SU-DHL-6 (cell line): ENCODE measurements around the gene ERC1.

Experiments
- EZH2phosphoT487 ChIP-seq: fragments of 200-600 bp; sonication (generic), shearing (Covaris generic); conservative IDR thresholded peaks from 2 replicates; pipeline ENCODE4 v1.6.1; 2018; ENCODE audit warnings: mild to moderate bottlenecking, antibody characterized with exemption, low read length, moderate library complexity, mixed read lengths
- TF ChIP-seq, protein P1 (sequence below): fragments of 200-600 bp; sonication (generic); IDR thresholded peaks from one replicate; pipeline ENCODE4 v1.5.1; 2017; ENCODE audit warnings: antibody characterized with exemption, mild to moderate bottlenecking, low read length, moderate library complexity; ENCODE audit not compliant: insufficient read depth, poor library complexity, severe bottlenecking

GRCh38 chr12:1491983-1492697 is 501.1 kb downstream of the ERC1 start:
- TF ChIP-seq, protein P1, sequence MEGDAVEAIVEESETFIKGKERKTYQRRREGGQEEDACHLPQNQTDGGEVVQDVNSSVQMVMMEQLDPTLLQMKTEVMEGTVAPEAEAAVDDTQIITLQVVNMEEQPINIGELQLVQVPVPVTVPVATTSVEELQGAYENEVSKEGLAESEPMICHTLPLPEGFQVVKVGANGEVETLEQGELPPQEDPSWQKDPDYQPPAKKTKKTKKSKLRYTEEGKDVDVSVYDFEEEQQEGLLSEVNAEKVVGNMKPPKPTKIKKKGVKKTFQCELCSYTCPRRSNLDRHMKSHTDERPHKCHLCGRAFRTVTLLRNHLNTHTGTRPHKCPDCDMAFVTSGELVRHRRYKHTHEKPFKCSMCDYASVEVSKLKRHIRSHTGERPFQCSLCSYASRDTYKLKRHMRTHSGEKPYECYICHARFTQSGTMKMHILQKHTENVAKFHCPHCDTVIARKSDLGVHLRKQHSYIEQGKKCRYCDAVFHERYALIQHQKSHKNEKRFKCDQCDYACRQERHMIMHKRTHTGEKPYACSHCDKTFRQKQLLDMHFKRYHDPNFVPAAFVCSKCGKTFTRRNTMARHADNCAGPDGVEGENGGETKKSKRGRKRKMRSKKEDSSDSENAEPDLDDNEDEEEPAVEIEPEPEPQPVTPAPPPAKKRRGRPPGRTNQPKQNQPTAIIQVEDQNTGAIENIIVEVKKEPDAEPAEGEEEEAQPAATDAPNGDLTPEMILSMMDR: no peak
- no peak for TF ChIP-seq EZH2phosphoT487
